OCI-LY7 (cell line): ENCODE results near the gene B3GALNT2.

Experiments
- EZH2phosphoT487 ChIP-seq: fragments of 200-600 bp; sonication (generic); IDR thresholded peaks from 2 replicates; pipeline ENCODE4 v1.6.1; 2018; ENCODE audit warnings: low read depth, borderline replicate concordance, mild to moderate bottlenecking, mixed run types, antibody characterized with exemption, low read length, moderate library complexity, mixed read lengths
- TF ChIP-seq, protein P1 (sequence below): fragments of 200-600 bp; sonication (generic); conservative IDR thresholded peaks from 2 replicates; pipeline ENCODE4 v1.5.1; 2014; ENCODE audit warnings: mild to moderate bottlenecking, antibody characterized with exemption, low read length, moderate library complexity, mixed read lengths

- TF ChIP-seq, protein P1, sequence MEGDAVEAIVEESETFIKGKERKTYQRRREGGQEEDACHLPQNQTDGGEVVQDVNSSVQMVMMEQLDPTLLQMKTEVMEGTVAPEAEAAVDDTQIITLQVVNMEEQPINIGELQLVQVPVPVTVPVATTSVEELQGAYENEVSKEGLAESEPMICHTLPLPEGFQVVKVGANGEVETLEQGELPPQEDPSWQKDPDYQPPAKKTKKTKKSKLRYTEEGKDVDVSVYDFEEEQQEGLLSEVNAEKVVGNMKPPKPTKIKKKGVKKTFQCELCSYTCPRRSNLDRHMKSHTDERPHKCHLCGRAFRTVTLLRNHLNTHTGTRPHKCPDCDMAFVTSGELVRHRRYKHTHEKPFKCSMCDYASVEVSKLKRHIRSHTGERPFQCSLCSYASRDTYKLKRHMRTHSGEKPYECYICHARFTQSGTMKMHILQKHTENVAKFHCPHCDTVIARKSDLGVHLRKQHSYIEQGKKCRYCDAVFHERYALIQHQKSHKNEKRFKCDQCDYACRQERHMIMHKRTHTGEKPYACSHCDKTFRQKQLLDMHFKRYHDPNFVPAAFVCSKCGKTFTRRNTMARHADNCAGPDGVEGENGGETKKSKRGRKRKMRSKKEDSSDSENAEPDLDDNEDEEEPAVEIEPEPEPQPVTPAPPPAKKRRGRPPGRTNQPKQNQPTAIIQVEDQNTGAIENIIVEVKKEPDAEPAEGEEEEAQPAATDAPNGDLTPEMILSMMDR = no peak
- no peak for TF ChIP-seq EZH2phosphoT487
Measured at GRCh38 chr1:235441159-235441685, 63.0 kb downstream of the B3GALNT2 start.
